ENCODE results near the gene SF1.

The SF1 gene

GRCh38 chr11:64762674-64763525, 15.4 kb downstream of the SF1 start:
- no peak overlapping the region for H3K4me2 ChIP-seq (ENCODE audit: low read length)
- H3K9ac ChIP-seq (ENCODE audit: low read length): no peak overlapping the region
- peaks cover 56% of the 10 kb centered on the region for H4K20me1 ChIP-seq (ENCODE audit: insufficient read depth, low read length)
- peaks cover 19% of the 10 kb centered on the region for H3K79me2 ChIP-seq (ENCODE audit: low read length)
- H3K9me3 ChIP-seq (ENCODE audit: insufficient read depth, low read length): no peaks in the 10 kb centered on the region
- 0 out of 2 replicates have a peak overlapping the region, but pooled peaks have one; percentile 13 for H3K27ac ChIP-seq (ENCODE audit: low read length)
- TF ChIP-seq CTCF (IDR thresholded peaks at IDR 0.05; ENCODE audit: low read depth, low read length) (no peak), EZH2phosphoT487 (IDR thresholded peaks at IDR 0.05; ENCODE audit: low read depth) (no peak)
- H3K4me3 ChIP-seq (ENCODE audit: low read length): no peak overlapping the region
- peaks cover 48% of the 10 kb centered on the region for H3K36me3 ChIP-seq (replicated peaks; ENCODE audit: low read depth, low read length)
- H2AFZ ChIP-seq (ENCODE audit: low read depth, low read length): no peak overlapping the region
- H3K27me3 ChIP-seq (ENCODE audit: low read depth, low read length): no peaks in the 10 kb centered on the region
- no peaks in the 10 kb centered on the region for H3K4me1 ChIP-seq (ENCODE audit: low read length)

- Histone ChIP-seq H3K9ac (ENCODE audit: low read length) (no peak overlapping the region), H3K9me3 (ENCODE audit: insufficient read depth, low read length) (no peaks in the 10 kb centered on the region), H4K20me1 (ENCODE audit: insufficient read depth, low read length) (peaks cover 50% of the 10 kb centered on the region), H3K79me2 (ENCODE audit: low read length) (peaks cover 13% of the 10 kb centered on the region), H3K36me3 (replicated peaks; ENCODE audit: low read depth, low read length) (peaks cover 42% of the 10 kb centered on the region), H3K4me2 (ENCODE audit: low read length) (no peak overlapping the region), H3K27ac (ENCODE audit: low read length) (peak overlapping the region; percentile 6; the same call in 1 of the 2 replicates), H3K4me1 (ENCODE audit: low read length) (no peaks in the 10 kb centered on the region), H3K27me3 (ENCODE audit: low read depth, low read length) (no peaks in the 10 kb centered on the region), H2AFZ (ENCODE audit: low read depth, low read length) (no peak overlapping the region), H3K4me3 (ENCODE audit: low read length) (no peak overlapping the region)
- no peak for TF ChIP-seq EZH2phosphoT487 (IDR thresholded peaks at IDR 0.05; ENCODE audit: low read depth)
- TF ChIP-seq CTCF (IDR thresholded peaks at IDR 0.05; ENCODE audit: low read depth, low read length): no peak
Measured at GRCh38 chr11:64762277-64762673, 16.1 kb downstream of the SF1 start.

GRCh38 chr11:64760759-64761420, 17.5 kb downstream of the SF1 start:
- no peak overlapping the region for H3K4me3 ChIP-seq (ENCODE audit: low read length)
- H3K9me3 ChIP-seq (ENCODE audit: insufficient read depth, low read length): no peaks in the 10 kb centered on the region
- no peaks in the 10 kb centered on the region for H3K27me3 ChIP-seq (ENCODE audit: low read depth, low read length)
- H3K9ac ChIP-seq (ENCODE audit: low read length): no peak overlapping the region
- H4K20me1 ChIP-seq (ENCODE audit: insufficient read depth, low read length): peaks cover 41% of the 10 kb centered on the region
- no peaks in the 10 kb centered on the region for H3K4me1 ChIP-seq (ENCODE audit: low read length)
- no peak overlapping the region for H2AFZ ChIP-seq (ENCODE audit: low read depth, low read length)
- TF ChIP-seq EZH2phosphoT487 (IDR thresholded peaks at IDR 0.05; ENCODE audit: low read depth): no peak
- TF ChIP-seq CTCF (IDR thresholded peaks at IDR 0.05; ENCODE audit: low read depth, low read length): no peak
- H3K79me2 ChIP-seq (ENCODE audit: low read length): peaks cover 4% of the 10 kb centered on the region; the same call in 1 of the 2 replicates
- H3K36me3 ChIP-seq (replicated peaks; ENCODE audit: low read depth, low read length): peaks cover 33% of the 10 kb centered on the region
- no peak overlapping the region; the same call in 1 of the 2 replicates for H3K27ac ChIP-seq (ENCODE audit: low read length)
- H3K4me2 ChIP-seq (ENCODE audit: low read length): no peak overlapping the region

All from OCI-LY3 (cell line).